MM.1S (cell line): ENCODE results near the gene AAMDC.
A peak's percentile ranks its signal among the peaks of the same experiment; 100 is the strongest.

Source experiments
- DNase-seq: peaks from one replicate; pipeline ENCODE4 v3.0.0-alpha.2; 2015
- H2AFZ ChIP-seq: fragments of 300-600 bp; sonication (generic); 2 replicates; pipeline ENCODE4 v1.6.0; 2016; ENCODE audit warnings: antibody characterized with exemption, low read length
- H3F3A ChIP-seq: fragments of 300-600 bp; sonication (generic); 2 replicates; pipeline ENCODE4 v1.6.1; 2016; ENCODE audit warnings: mild to moderate bottlenecking, antibody characterized with exemption, low read length, moderate library complexity, mixed read lengths; ENCODE audit not compliant: insufficient read depth
- H3K27ac ChIP-seq: fragments of 300-600 bp; sonication (generic); 2 replicates; pipeline ENCODE4 v1.5.1; 2016; ENCODE audit warnings: mild to moderate bottlenecking, low read length
- H3K27me3 ChIP-seq: fragments of 300-600 bp; sonication (generic); replicated peaks from 2 replicates; pipeline ENCODE4 v1.6.0; 2016; ENCODE audit warnings: low read length; ENCODE audit not compliant: insufficient read depth
- H3K36me3 ChIP-seq: fragments of 300-600 bp; sonication (generic); replicated peaks from 2 replicates; pipeline ENCODE4 v1.6.1; 2016; ENCODE audit warnings: mild to moderate bottlenecking, low read length, mixed read lengths; ENCODE audit not compliant: insufficient read depth
- H3K4me1 ChIP-seq: fragments of 300-600 bp; sonication (generic); 2 replicates; pipeline ENCODE4 v1.6.1; 2016; ENCODE audit warnings: low read length, mixed read lengths
- H3K4me2 ChIP-seq: fragments of 300-600 bp; sonication (generic); 2 replicates; pipeline ENCODE4 v1.6.0; 2016; ENCODE audit warnings: low read depth, low read length
- H3K4me3 ChIP-seq: fragments of 300-600 bp; sonication (generic); 2 replicates; pipeline ENCODE4 v1.5.1; 2016; ENCODE audit warnings: low read length, mixed read lengths
- H3K79me2 ChIP-seq: fragments of 300-600 bp; sonication (generic); 2 replicates; pipeline ENCODE4 v1.6.1; 2016; ENCODE audit warnings: mixed run types, low read length, mixed read lengths
- H3K9ac ChIP-seq: fragments of 300-600 bp; sonication (generic); 2 replicates; pipeline ENCODE4 v1.6.1; 2016; ENCODE audit warnings: low read length, mixed read lengths
- H3K9me2 ChIP-seq: fragments of 300-600 bp; sonication (generic); replicated peaks from 2 replicates; pipeline ENCODE4 v1.6.1; 2016; ENCODE audit warnings: mild to moderate bottlenecking, low read length, mixed read lengths; ENCODE audit not compliant: insufficient read depth
- H3K9me3 ChIP-seq: fragments of 300-600 bp; sonication (generic); replicated peaks from 2 replicates; pipeline ENCODE4 v1.6.1; 2016; ENCODE audit warnings: mild to moderate bottlenecking, low read length, mixed read lengths; ENCODE audit not compliant: insufficient read depth
- H4K20me1 ChIP-seq: fragments of 300-600 bp; sonication (generic); 2 replicates; pipeline ENCODE4 v1.6.1; 2016; ENCODE audit warnings: mild to moderate bottlenecking, low read length, moderate library complexity, mixed read lengths; ENCODE audit not compliant: insufficient read depth
- EZH2 ChIP-seq: fragments of 300-600 bp; sonication (generic); optimal IDR thresholded peaks from 2 replicates; pipeline ENCODE3; 2017; ENCODE audit warnings: low read depth, mild to moderate bottlenecking, antibody characterized with exemption, low read length, mixed read lengths
- EZH2phosphoT487 ChIP-seq: fragments of 300-600 bp; sonication (generic); IDR thresholded peaks from 2 replicates; pipeline ENCODE4 v1.6.1; 2018; ENCODE audit warnings: antibody characterized with exemption, low read length
- TF ChIP-seq, protein P1 (sequence below): fragments of 300-600 bp; sonication (generic); IDR thresholded peaks from 2 replicates; pipeline ENCODE4 v1.5.1; 2016; ENCODE audit warnings: antibody characterized with exemption, low read length, mixed read lengths

AAMDC gene

DNA sequence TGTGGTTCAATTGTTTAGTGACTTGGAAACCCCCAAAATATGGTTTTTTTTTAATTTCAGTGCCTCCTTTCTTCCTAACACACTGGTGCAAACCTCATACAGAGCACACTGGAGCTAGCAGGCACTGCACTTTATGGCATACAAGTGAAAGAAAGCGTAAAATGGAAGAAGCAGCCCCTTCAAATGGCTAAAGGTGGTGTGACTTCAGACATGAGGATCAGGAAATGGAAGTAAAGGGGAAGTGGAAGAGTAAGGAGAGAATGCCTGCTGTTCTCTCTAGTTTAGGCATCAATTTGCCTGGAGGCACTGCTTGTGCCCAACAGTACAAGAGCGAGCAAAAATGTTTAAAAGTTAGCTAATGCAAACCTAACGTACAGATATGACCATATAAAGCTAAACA, 6.1 kb upstream of the AAMDC start:
- Histone ChIP-seq H3K36me3 (no peaks in the 10 kb centered on the region), H3K4me3 (no peak overlapping the region), H3F3A (peaks cover 12% of the 10 kb centered on the region), H4K20me1 (peaks cover 23% of the 10 kb centered on the region; the same call in 1 of the 2 replicates), H3K4me1 (peaks cover 4% of the 10 kb centered on the region; the same call in 1 of the 2 replicates), H3K9me2 (no peaks in the 10 kb centered on the region), H3K4me2 (no peak overlapping the region), H2AFZ (no peak overlapping the region), H3K9me3 (no peaks in the 10 kb centered on the region), H3K9ac (no peak overlapping the region), H3K27ac (no peak overlapping the region), H3K79me2 (peaks cover 99% of the 10 kb centered on the region), H3K27me3 (no peaks in the 10 kb centered on the region)
- DNase-seq = no peak
- TF ChIP-seq EZH2 (no peak), EZH2phosphoT487 (no peak)
- TF ChIP-seq, protein P1, sequence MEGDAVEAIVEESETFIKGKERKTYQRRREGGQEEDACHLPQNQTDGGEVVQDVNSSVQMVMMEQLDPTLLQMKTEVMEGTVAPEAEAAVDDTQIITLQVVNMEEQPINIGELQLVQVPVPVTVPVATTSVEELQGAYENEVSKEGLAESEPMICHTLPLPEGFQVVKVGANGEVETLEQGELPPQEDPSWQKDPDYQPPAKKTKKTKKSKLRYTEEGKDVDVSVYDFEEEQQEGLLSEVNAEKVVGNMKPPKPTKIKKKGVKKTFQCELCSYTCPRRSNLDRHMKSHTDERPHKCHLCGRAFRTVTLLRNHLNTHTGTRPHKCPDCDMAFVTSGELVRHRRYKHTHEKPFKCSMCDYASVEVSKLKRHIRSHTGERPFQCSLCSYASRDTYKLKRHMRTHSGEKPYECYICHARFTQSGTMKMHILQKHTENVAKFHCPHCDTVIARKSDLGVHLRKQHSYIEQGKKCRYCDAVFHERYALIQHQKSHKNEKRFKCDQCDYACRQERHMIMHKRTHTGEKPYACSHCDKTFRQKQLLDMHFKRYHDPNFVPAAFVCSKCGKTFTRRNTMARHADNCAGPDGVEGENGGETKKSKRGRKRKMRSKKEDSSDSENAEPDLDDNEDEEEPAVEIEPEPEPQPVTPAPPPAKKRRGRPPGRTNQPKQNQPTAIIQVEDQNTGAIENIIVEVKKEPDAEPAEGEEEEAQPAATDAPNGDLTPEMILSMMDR = no peak

DNA sequence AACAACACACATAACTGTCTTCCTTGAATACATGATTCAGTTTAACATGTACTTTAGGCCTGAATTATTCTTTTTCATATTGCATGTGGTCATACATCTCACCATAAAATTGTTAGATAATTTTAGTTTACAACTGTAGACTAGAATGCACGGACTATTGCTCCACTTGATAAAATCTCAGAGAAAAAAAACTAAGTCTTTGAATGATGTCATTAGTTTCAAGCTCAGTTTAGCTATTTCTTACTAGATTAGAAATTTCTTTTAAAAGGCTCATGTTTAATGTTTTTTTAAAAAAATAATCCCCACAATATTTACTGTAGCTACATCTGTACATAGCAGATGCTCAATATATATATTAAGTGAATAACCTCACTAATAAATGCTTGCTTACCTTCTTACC, 5.5 kb upstream of the AAMDC start:
- H3K27ac ChIP-seq = no peak overlapping the region
- no peak overlapping the region for H3K4me3 ChIP-seq
- peaks cover 99% of the 10 kb centered on the region for H3K79me2 ChIP-seq
- no peaks in the 10 kb centered on the region for H3K27me3 ChIP-seq
- H3K9me2 ChIP-seq = no peaks in the 10 kb centered on the region
- H2AFZ ChIP-seq = no peak overlapping the region
- H4K20me1 ChIP-seq = peaks cover 23% of the 10 kb centered on the region; the same call in 1 of the 2 replicates
- no peak overlapping the region for H3K4me2 ChIP-seq
- no peaks in the 10 kb centered on the region for H3K36me3 ChIP-seq
- DNase-seq = no peak
- H3F3A ChIP-seq = peaks cover 12% of the 10 kb centered on the region
- H3K4me1 ChIP-seq = peaks cover 4% of the 10 kb centered on the region; the same call in 1 of the 2 replicates
- TF ChIP-seq, protein P1 = no peak
- TF ChIP-seq EZH2phosphoT487 = no peak
- H3K9ac ChIP-seq = no peak overlapping the region
- H3K9me3 ChIP-seq = no peaks in the 10 kb centered on the region

DNA sequence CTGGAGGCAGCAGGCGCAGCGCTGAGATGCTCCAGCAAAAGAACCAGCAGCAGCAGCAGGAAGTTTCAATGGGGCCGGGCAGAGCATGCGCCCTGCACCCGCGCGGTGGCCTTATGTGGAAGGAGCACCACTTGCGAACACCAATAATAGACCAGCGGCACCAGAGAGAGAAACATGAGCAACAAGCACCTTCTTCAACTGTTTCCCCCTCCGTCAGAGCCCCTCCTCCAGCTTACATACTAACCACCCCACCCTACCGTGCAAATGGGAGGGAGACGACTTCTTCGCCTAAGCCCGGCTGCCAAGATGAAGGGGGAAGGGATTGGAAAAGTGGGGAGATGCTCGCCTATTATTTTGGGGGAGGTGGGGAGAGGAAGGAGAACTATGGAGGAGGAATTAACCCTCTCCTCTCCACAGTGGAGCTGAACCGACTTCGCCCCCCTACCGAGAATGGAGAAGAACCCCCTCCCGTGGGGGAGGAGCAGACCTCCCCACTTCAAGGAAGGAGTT, 1.5 kb upstream of the AAMDC start:
- TF ChIP-seq EZH2 = no peak
- TF ChIP-seq, protein P1 = peak; percentile 7; the same call in 1 of the 2 replicates
- peaks cover 23% of the 10 kb centered on the region; the same call in 1 of the 2 replicates for H4K20me1 ChIP-seq
- H3K4me1 ChIP-seq = peaks cover 4% of the 10 kb centered on the region; the same call in 1 of the 2 replicates
- peak overlapping the region; percentile 100 for H3K4me3 ChIP-seq
- H3K4me2 ChIP-seq = peak overlapping the region; percentile 95
- DNase-seq = peak; percentile 84
- H2AFZ ChIP-seq = peak overlapping the region; percentile 83
- no peaks in the 10 kb centered on the region for H3K9me2 ChIP-seq
- no peaks in the 10 kb centered on the region for H3K27me3 ChIP-seq
- H3K9ac ChIP-seq = peak overlapping the region; percentile 79; the same call in 1 of the 2 replicates
- no peaks in the 10 kb centered on the region for H3K9me3 ChIP-seq
- H3F3A ChIP-seq = peaks cover 12% of the 10 kb centered on the region
- H3K79me2 ChIP-seq = peaks cover 60% of the 10 kb centered on the region
- no peaks in the 10 kb centered on the region for H3K36me3 ChIP-seq
- peak overlapping the region; percentile 67; the same call in 1 of the 2 replicates for H3K27ac ChIP-seq
